Measurements from ENCODE around the gene NTM.

DNA sequence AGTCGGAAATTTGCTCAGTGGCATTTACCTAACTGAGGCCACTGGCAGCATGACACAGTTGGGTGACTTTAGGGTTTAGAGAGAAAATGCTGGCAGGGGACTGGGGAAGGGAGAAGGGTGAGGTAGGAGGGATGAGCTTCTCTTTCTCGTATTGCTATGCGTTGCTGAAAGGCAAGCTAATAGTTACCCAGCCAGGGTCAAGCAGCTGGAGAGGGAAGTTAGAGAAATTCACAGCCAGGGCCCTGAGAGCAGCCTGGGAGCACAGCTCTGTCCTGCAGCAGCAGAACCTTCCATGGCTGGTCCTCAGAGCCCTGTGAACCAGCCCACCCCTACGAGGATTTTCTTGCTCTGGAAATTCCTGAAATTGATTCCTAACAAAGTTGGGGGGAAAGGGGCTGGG, 679.6 kb downstream of the NTM start:
- TF ChIP-seq, protein P1, sequence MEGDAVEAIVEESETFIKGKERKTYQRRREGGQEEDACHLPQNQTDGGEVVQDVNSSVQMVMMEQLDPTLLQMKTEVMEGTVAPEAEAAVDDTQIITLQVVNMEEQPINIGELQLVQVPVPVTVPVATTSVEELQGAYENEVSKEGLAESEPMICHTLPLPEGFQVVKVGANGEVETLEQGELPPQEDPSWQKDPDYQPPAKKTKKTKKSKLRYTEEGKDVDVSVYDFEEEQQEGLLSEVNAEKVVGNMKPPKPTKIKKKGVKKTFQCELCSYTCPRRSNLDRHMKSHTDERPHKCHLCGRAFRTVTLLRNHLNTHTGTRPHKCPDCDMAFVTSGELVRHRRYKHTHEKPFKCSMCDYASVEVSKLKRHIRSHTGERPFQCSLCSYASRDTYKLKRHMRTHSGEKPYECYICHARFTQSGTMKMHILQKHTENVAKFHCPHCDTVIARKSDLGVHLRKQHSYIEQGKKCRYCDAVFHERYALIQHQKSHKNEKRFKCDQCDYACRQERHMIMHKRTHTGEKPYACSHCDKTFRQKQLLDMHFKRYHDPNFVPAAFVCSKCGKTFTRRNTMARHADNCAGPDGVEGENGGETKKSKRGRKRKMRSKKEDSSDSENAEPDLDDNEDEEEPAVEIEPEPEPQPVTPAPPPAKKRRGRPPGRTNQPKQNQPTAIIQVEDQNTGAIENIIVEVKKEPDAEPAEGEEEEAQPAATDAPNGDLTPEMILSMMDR (IDR thresholded peaks at IDR 0.05), result no peak
- TF ChIP-seq EP300 (IDR thresholded peaks at IDR 0.05), result no peak
